Gastrocnemius medialis (tissue), 4 donors: Measurements from ENCODE around the gene SLC24A4. TPM values are rescaled to one million over a fixed set of nuclear protein-coding genes. Genes with fewer than 3 reads are reported as not detected.

Source experiments
- ATAC-seq, 2 donors: fragments of 150-250 bp; one replicate each; pipeline ENCODE4 v1.9.1; 2016
- DNase-seq, 2 donors: peaks; one replicate each; pipeline ENCODE4 v3.0.0-alpha.2; 2019
- H3K27ac ChIP-seq, 4 donors: fragments of 200-600 bp; sonication (generic); 1 replicate in 1 of 4; 2 replicates in 3 of 4; pipeline ENCODE4 v1.5.1; 2016 to 2018; ENCODE audit warnings: mild to moderate bottlenecking in 2 of 4, moderate library complexity in 1 of 4
- H3K27me3 ChIP-seq, 3 donors: fragments of 200-600 bp; sonication (generic) in 2 of 3; 1 replicate in 1 of 3; 2 replicates in 2 of 3; pipeline versions ENCODE4 v1.5.1 to v1.6.0; 2016 to 2019; ENCODE audit warnings: mild to moderate bottlenecking in 1 of 3, moderate library complexity in 1 of 3
- H3K36me3 ChIP-seq, 2 donors: fragments of 200-600 bp; sonication (generic) in 1 of 2; one replicate each; pipeline ENCODE4 v1.5.1; 2017 to 2018
- H3K4me1 ChIP-seq, 2 donors: fragments of 200-600 bp; sonication (generic) in 1 of 2; one replicate each; pipeline ENCODE4 v1.5.1; 2016 to 2017; ENCODE audit warnings: mild to moderate bottlenecking in 2 of 2
- H3K4me3 ChIP-seq, 4 donors: fragments of 200-600 bp; sonication (generic) in 3 of 4; 1 replicate in 1 of 4; 2 replicates in 3 of 4; pipeline ENCODE4 v1.5.1; 2016 to 2019; ENCODE audit warnings: mild to moderate bottlenecking in 2 of 4
- H3K9me3 ChIP-seq, 3 donors: fragments of 200-600 bp; sonication (generic) in 2 of 3; 1 replicate in 1 of 3; 2 replicates in 2 of 3; pipeline ENCODE4 v1.5.1; 2016 to 2019
- CTCF ChIP-seq, 5 experiments: fragments of 450-650 bp in 3 of 5; fragments of 200-600 bp in 2 of 5; sonication (generic) in 2 of 5; IDR thresholded peaks in 4 of 5; conservative IDR thresholded peaks in 1 of 5; 1 replicate in 4 of 5; 2 replicates in 1 of 5; pipeline ENCODE4 v1.5.1; 2016 to 2019; ENCODE audit warnings: antibody characterized with exemption in 5 of 5, mild to moderate bottlenecking in 3 of 5, moderate library complexity in 3 of 5
- POLR2A ChIP-seq, 2 donors: fragments of 450-650 bp; IDR thresholded peaks; one replicate each; pipeline ENCODE4 v1.6.1; 2017; ENCODE audit warnings: antibody characterized with exemption in 2 of 2, mild to moderate bottlenecking in 2 of 2, moderate library complexity in 2 of 2
- in situ Hi-C, 4 donors: fragments of 200-750 bp; cut with MboI; loops; one replicate each; pipeline versions ENCODE4 v1.15.0 to v1.8.0; 2017; ENCODE audit warnings: low sequenced_read_pairs in 4 of 4
- intact Hi-C: fragments of 100-400 bp; cut with DNase I; formaldehyde crosslinking; loops from one replicate; pipeline ENCODE4 v1.15.1; 2023; ENCODE audit warnings: low total_unique reads
- total RNA-seq, 4 donors: library from RNA; depleted of rRNA; stranded (reverse); fragments of >200 nt; gene quantifications; one replicate each; pipeline versions ENCODE4 v1.1.0 to v1.2.3, GENCODE V29; 2016

The SLC24A4 gene
- total RNA-seq, 4 donors from 2014 or later, result 0.07 to 0.76 (median 0.50) TPM

GRCh38 chr14:92470215-92470614, 147.2 kb downstream of the SLC24A4 start:
- intact Hi-C loops, result no loop called here
- Histone ChIP-seq H3K27me3 (no peaks in the 10 kb centered on the region), H3K4me3 (no peak overlapping the region), H3K27ac (no peak overlapping the region), H3K36me3 (no peaks in the 10 kb centered on the region), H3K9me3 (no peaks in the 10 kb centered on the region), H3K4me1 (no peaks in the 10 kb centered on the region)
- DNase-seq (no peak), ATAC-seq (no peak)
- TF ChIP-seq POLR2A (IDR thresholded peaks at IDR 0.05) (no peak), CTCF (IDR thresholded peaks at IDR 0.05 in 4 of 5, conservative IDR thresholded peaks at IDR 0.05 in 1 of 5) (no peak)
- in situ Hi-C loops, result no loop called here

- ATAC-seq (no peak), DNase-seq (no peak)
- Histone ChIP-seq H3K4me1 (no peaks in the 10 kb centered on the region), H3K27ac (no peak overlapping the region), H3K9me3 (no peaks in the 10 kb centered on the region), H3K36me3 (no peaks in the 10 kb centered on the region), H3K4me3 (no peak overlapping the region), H3K27me3 (no peaks in the 10 kb centered on the region)
- in situ Hi-C loops (no loop called here), intact Hi-C loops (no loop called here)
- no peak for TF ChIP-seq CTCF (IDR thresholded peaks at IDR 0.05 in 4 of 5, conservative IDR thresholded peaks at IDR 0.05 in 1 of 5)
- TF ChIP-seq POLR2A (IDR thresholded peaks at IDR 0.05), result no peak
Observed at GRCh38 chr14:92470811-92471210, 147.8 kb downstream of the SLC24A4 start.

GRCh38 chr14:92471919-92472318, 149.0 kb downstream of the SLC24A4 start:
- H3K27ac ChIP-seq, result no peak overlapping the region
- intact Hi-C loops, result no loop called here
- no peaks in the 10 kb centered on the region for H3K4me1 ChIP-seq
- no peak for TF ChIP-seq CTCF (IDR thresholded peaks at IDR 0.05 in 4 of 5, conservative IDR thresholded peaks at IDR 0.05 in 1 of 5)
- TF ChIP-seq POLR2A (IDR thresholded peaks at IDR 0.05), result no peak
- no peaks in the 10 kb centered on the region for H3K36me3 ChIP-seq
- no peaks in the 10 kb centered on the region for H3K27me3 ChIP-seq
- no peak for DNase-seq
- ATAC-seq, result no peak
- in situ Hi-C loops, result no loop called here
- no peaks in the 10 kb centered on the region for H3K9me3 ChIP-seq
- H3K4me3 ChIP-seq, result no peak overlapping the region

GRCh38 chr14:92472860-92473259, 149.9 kb downstream of the SLC24A4 start:
- H3K4me3 ChIP-seq, result no peak overlapping the region
- intact Hi-C loops (no loop called here), in situ Hi-C loops (no loop called here)
- H3K27me3 ChIP-seq, result no peaks in the 10 kb centered on the region
- no peak for ATAC-seq
- no peak for DNase-seq
- H3K27ac ChIP-seq, result peak overlapping the region; percentile 37 to 63 (median 55)
- H3K4me1 ChIP-seq, result no peaks in the 10 kb centered on the region
- no peaks in the 10 kb centered on the region for H3K9me3 ChIP-seq
- no peaks in the 10 kb centered on the region for H3K36me3 ChIP-seq
- no peak for TF ChIP-seq CTCF (IDR thresholded peaks at IDR 0.05 in 4 of 5, conservative IDR thresholded peaks at IDR 0.05 in 1 of 5)
- no peak for TF ChIP-seq POLR2A (IDR thresholded peaks at IDR 0.05)

GRCh38 chr14:92473261-92473968, 150.4 kb downstream of the SLC24A4 start:
- Histone ChIP-seq H3K9me3 (no peaks in the 10 kb centered on the region), H3K36me3 (no peaks in the 10 kb centered on the region), H3K27me3 (no peaks in the 10 kb centered on the region), H3K4me3 (no peak overlapping the region), H3K4me1 (no peaks in the 10 kb centered on the region), H3K27ac (peak overlapping the region; percentile 37 to 63 (median 55))
- intact Hi-C loops (no loop called here), in situ Hi-C loops (no loop called here)
- TF ChIP-seq CTCF (IDR thresholded peaks at IDR 0.05 in 4 of 5, conservative IDR thresholded peaks at IDR 0.05 in 1 of 5), result no peak
- no peak for TF ChIP-seq POLR2A (IDR thresholded peaks at IDR 0.05)
- ATAC-seq (peak; percentile 64 to 85), DNase-seq (peak; percentile 55 to 80)
